ENCODE data around the gene ELMO1. TPM values are rescaled to one million over a fixed set of nuclear protein-coding genes. Genes with fewer than 3 reads are reported as not detected.
"Not testable (repeated sequence)": the region's sequence is repeated elsewhere in the genome, so short reads cannot be mapped to it uniquely, and the experiment has no call there.

The ELMO1 gene
- total RNA-seq, 1 donor from 2014 or later, result 0.13 TPM

- DNase-seq (ENCODE audit: low read depth), result peak; percentile 32
Measured at GRCh38 chr7:36994456-36995112, 454.1 kb downstream of the ELMO1 start.

DNA sequence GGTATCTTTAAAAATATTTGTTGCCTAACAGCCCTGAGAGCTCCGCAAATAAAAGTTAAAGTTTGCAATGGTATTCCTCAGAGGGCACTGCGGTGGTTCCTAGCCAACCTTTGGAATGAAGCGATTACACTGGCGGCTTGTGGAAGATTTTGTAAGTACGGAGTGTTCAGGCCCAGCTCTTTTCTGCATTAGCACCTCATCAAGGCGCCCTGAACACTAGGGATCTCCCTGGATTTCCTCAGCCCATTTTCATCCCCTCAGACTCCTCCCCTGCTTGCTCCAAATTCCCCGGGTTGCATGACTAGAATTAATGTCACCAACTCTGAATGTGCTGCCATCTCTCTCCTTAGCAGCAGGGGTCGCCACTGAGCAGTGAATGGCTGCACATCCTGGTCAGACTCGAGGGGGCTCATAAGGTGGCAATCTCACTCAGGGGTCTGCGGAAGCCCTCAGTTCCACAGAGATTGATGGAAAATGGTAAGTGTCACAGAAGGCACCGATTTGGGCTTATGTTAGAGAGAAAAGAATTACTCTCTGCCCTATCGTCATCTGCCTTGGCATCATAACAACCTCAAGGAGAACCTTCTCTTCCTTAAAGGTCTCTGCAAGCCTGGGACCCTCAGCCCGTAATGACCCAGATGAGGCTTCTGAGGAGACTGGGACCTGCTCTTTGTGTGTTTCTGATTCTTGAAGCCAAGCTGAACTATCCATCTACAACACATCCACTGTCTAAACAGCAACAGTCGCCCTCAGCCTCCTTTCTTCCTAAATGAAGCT lies 461.5 kb downstream of the ELMO1 start:
- DNase-seq (ENCODE audit: low read depth), result peak; percentile 83

- no peak for DNase-seq (ENCODE audit: low read depth)
Measured at GRCh38 chr7:36986511-36986933, 462.1 kb downstream of the ELMO1 start.

GRCh38 chr7:36985866-36986400 lies 462.7 kb downstream of the ELMO1 start:
- DNase-seq (ENCODE audit: low read depth), result no peak

DNA sequence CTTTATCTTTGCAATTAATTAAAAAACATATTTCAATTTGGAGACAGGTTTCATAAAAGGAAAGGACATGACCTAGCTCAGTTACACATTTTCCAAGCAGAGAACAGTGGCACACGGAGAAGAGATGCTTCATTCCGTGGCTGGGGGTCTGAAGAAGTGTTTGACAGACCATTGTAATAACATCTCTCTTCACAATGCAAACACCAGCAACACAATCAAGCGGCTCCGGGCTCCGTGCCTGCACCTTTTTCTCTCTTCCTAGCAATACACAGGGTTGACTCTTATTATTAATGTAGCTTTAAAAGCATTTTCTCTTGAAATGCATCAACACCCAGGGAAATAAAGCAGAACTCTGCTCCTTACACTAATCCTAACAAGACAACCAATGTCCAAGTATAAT lies 463.3 kb downstream of the ELMO1 start:
- DNase-seq (ENCODE audit: low read depth), result no peak

DNA sequence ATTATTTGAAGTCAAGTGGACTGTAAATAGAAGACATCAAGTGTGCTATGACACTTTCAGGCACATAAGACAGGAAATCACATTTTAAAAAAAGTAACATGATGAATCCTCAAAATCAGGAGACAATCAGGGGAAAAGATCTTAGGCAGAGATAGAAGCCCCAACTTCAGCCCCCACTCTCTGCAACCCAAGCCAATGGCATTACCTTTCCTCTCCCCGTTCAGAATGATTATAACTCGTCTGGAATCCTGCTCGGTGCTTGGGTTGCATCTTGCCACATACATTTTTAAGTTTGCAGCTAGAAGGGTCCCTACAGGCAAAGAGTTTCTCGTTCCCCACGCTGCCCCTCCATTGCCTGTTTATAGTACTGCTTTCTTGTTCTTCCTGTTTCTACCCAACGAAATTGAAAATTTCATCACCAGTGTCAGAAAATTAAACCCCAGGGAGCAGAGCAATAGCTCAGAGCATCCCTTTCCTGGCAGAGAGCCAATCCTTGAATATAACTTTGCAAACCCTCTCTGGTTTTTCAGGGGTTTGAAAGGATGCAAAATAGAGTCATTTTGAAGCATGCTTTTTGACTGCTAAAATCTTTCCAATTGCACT lies 463.9 kb downstream of the ELMO1 start:
- DNase-seq (ENCODE audit: low read depth), result no peak

DNA sequence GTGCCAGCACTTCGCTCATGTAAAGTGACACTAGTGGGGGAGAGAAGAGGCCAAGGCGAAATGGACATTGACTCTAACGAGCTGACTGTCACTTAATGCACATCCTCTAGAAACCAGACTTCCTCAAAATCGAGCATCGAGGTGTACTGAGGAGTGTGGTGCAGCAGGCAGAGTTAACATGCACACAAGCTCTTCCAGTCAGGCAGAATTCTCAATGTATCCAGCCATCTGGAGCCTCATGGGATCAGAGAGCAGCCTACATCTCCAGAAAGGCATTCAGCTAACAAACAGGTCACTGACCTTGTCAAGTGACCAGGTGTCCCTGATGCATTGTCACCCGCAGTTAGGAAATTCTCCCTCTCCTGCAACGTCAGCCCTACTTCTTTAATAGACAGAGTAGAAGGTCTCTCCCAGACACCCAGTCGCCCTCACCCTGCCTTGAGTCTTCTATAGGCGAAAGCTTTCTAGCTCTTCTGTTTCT lies 464.6 kb downstream of the ELMO1 start:
- DNase-seq (ENCODE audit: low read depth), result no peak

- no peak for DNase-seq (ENCODE audit: low read depth)
Measured at GRCh38 chr7:36982766-36983165, 465.9 kb downstream of the ELMO1 start.

- DNase-seq (ENCODE audit: low read depth), result no peak
Measured at GRCh38 chr7:36979810-36980248, 468.8 kb downstream of the ELMO1 start.

DNA sequence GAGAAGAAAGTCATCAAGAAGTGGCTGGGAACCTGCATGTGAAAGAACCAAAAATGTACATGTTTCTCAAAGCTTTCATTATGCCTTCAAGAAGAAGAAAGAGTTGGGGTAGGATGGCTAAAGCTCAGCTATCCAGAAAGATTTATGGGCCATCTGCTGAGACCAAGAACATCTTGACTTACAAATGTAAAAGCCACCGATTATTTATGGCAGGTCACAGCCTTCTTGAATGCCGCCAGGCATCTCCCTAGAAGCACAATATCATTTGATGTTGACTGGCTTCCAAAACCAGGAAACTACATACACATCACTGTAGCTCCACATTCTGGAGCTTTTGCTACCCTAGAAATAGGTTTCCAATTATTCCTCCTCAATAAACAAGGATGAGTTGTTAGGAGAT lies 470.2 kb downstream of the ELMO1 start:
- DNase-seq (ENCODE audit: low read depth), result no peak

DNA sequence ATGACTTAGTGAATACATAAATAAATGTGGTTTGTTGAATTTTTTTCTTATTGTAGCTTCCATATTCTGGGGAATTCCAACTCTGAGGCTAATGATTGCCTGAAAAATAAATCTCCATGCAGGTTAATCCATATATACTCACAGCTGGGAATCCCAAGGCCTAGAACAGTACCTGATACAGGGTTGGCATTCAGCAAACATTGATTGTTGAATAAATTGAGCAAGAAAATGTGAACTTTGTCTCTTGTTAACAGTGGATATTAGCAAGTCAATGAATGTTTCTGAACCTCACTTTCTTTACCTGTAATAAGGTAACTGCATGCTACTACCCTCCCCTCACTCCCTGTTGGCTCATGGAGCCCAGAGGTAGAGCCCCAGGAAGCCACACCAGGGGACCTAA lies 470.8 kb downstream of the ELMO1 start:
- no peak for DNase-seq (ENCODE audit: low read depth)

- not testable (repeated sequence) for DNase-seq (ENCODE audit: low read depth)
Measured at GRCh38 chr7:36973534-36973933, 475.1 kb downstream of the ELMO1 start.

DNA sequence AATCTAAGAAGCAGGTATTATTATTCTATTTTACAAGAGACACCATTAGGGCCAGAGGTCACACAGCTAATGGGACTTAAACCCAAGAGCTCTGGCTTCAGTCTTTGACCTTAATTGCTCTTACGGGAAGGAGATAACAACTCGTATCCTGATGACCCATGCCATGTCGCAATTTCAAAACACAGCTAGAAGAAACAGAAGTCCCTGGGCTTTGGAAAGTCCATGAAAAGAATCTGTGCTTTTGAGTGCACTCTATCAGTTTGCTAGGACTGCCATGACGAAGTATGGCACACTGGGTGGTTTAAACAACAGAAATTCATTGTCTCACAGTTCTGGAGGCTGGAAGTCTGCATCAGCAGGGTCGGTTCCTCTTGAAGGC lies 476.5 kb downstream of the ELMO1 start:
- no peak for DNase-seq (ENCODE audit: low read depth)

- DNase-seq (ENCODE audit: low read depth), result no peak
Measured at GRCh38 chr7:36971515-36972139, 477.0 kb downstream of the ELMO1 start.

DNA sequence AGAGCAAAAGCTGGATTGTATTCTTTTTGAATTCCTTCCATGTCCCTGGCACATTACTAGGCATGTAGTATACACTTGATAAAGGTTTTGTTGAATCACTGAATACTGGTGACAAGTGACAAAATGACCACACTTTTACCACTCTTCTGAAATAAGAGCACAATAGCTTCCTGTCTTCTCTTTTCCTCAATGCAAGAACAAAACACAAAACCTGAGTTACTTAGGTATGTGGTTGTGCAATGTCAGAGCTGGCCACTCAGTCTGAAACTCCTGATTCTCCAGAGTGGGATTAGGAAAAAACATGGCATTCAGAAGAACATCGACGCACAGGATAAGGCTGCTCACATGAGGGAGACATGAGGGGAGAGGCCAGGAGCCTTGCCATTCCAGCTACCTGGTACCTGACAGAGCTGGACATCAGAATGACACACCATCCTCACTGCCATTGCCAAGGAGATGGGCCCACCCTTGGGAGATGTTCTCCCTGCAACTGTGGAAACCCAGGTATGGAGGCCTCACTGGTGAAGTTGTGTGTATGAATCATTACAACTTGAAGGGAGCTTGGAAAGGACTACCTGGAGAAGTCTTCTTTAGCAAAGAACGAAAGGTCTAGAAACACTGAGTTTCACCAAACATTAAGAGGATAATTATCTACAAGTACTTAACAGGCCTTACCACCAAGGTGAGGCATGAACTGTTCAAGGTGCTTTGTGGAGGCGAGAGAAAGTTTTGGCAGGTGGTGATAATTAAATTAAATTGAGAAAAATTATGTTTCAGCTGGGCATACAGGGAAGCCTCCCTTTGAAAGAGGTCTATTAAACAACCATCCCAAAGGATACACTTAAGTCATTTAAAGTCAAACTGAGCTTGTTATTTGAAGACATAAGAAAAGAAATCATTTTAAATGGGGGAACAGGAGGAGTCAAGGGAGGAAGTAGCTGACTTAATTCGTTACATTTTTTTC lies 477.8 kb downstream of the ELMO1 start:
- no peak for DNase-seq (ENCODE audit: low read depth)

DNA sequence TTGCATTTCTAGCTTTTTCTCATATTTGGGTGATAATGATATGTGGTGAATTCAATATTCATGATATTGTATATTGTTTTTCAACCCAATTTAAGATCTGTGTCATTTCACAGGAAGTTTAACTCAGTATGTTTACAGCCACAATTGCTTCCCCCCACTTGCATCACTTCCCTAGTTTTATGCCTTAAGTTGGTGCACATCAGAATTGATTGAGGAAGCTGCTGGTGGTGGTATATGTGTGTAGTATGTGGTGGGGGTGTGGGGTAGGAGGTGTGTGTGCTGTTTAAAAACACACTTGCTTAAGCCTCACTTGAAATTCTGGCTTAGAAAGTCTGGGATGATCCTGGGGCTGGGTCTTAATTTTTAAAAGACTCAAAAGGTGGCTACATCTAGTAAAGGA lies 479.3 kb downstream of the ELMO1 start:
- DNase-seq (ENCODE audit: low read depth), result no peak

- DNase-seq (ENCODE audit: low read depth), result peak; percentile 88
Measured at GRCh38 chr7:36967387-36967786, 481.3 kb downstream of the ELMO1 start.

GRCh38 chr7:36966636-36967035 lies 482.0 kb downstream of the ELMO1 start:
- DNase-seq (ENCODE audit: low read depth), result no peak

DNA sequence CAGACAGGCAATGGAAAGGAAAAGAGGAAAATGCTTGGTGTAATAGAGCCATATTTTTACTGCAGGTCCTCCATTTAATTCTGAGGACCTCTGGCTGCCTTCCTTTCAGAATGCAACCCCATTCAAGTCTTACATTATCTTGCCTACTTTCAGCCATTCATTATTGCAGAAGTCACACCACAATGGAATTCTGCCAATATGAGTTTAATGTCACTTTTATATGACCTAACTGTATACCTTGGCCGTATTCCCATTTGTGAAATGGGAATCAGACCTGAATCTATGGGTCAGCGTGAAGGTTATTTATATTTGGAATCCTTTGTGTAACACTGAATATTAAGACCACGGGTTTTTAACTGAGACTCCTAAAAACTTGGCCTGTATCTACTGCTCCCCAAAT lies 482.6 kb downstream of the ELMO1 start:
- DNase-seq (ENCODE audit: low read depth), result no peak

- DNase-seq (ENCODE audit: low read depth), result no peak
Measured at GRCh38 chr7:36965625-36966024, 483.0 kb downstream of the ELMO1 start.

Measured in myocyte (in vitro differentiated cells).